GM13976 (cell line): ENCODE measurements around the gene GALNT18.

Experiments used
- DNase-seq: peaks from one replicate; pipeline ENCODE4 v3.0.0; 2012; ENCODE audit warnings: low spot score
- in situ Hi-C: fragments of 300-500 bp; cut with MboI; formaldehyde crosslinking; loops from one replicate; pipeline ENCODE4 v1.12.0; 2022; ENCODE audit warnings: low sequenced_read_pairs, mixed read lengths, inconsistent platforms; ENCODE audit not compliant: unreplicated experiment
- TF ChIP-seq, protein P1 (sequence below): IDR thresholded peaks from 2 replicates; pipeline ENCODE4 v1.5.1; 2012; ENCODE audit warnings: borderline replicate concordance, mild to moderate bottlenecking; ENCODE audit not compliant: insufficient read depth; ENCODE audit errors: extremely low read depth, missing control alignments, control extremely low read depth

The GALNT18 gene

DNA sequence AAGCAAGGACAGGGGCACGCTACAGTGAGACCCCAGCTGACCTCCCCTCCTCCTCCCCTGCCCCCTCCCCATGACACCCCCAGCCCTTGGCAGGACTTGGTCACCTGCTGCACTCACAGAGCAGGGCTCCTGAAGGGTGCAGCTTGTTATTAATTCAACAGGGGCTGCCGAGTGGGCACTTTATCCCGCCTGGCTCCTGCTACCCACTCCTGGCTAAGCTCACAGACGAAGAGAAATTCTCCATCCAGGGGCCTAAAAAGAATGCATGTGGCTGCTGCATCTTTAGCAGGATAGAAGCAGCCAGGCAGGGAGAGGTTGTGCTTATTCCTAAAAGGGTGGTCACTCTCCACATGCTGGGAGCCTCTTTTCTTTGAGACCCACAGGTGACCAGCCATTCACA lies 40.3 kb downstream of the GALNT18 start:
- TF ChIP-seq, protein P1, sequence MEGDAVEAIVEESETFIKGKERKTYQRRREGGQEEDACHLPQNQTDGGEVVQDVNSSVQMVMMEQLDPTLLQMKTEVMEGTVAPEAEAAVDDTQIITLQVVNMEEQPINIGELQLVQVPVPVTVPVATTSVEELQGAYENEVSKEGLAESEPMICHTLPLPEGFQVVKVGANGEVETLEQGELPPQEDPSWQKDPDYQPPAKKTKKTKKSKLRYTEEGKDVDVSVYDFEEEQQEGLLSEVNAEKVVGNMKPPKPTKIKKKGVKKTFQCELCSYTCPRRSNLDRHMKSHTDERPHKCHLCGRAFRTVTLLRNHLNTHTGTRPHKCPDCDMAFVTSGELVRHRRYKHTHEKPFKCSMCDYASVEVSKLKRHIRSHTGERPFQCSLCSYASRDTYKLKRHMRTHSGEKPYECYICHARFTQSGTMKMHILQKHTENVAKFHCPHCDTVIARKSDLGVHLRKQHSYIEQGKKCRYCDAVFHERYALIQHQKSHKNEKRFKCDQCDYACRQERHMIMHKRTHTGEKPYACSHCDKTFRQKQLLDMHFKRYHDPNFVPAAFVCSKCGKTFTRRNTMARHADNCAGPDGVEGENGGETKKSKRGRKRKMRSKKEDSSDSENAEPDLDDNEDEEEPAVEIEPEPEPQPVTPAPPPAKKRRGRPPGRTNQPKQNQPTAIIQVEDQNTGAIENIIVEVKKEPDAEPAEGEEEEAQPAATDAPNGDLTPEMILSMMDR, result no peak
- in situ Hi-C loops, result no loop called here
- no peak for DNase-seq

- TF ChIP-seq, protein P1, result no peak
- in situ Hi-C loops, result no loop called here
- DNase-seq, result no peak
These were observed 40.9 kb downstream of the GALNT18 start for GRCh38 chr11:11580841-11581411.

- in situ Hi-C loops, result no loop called here
- no peak for DNase-seq
- TF ChIP-seq, protein P1, result no peak
These were observed 41.8 kb downstream of the GALNT18 start for GRCh38 chr11:11580012-11580411.

DNA sequence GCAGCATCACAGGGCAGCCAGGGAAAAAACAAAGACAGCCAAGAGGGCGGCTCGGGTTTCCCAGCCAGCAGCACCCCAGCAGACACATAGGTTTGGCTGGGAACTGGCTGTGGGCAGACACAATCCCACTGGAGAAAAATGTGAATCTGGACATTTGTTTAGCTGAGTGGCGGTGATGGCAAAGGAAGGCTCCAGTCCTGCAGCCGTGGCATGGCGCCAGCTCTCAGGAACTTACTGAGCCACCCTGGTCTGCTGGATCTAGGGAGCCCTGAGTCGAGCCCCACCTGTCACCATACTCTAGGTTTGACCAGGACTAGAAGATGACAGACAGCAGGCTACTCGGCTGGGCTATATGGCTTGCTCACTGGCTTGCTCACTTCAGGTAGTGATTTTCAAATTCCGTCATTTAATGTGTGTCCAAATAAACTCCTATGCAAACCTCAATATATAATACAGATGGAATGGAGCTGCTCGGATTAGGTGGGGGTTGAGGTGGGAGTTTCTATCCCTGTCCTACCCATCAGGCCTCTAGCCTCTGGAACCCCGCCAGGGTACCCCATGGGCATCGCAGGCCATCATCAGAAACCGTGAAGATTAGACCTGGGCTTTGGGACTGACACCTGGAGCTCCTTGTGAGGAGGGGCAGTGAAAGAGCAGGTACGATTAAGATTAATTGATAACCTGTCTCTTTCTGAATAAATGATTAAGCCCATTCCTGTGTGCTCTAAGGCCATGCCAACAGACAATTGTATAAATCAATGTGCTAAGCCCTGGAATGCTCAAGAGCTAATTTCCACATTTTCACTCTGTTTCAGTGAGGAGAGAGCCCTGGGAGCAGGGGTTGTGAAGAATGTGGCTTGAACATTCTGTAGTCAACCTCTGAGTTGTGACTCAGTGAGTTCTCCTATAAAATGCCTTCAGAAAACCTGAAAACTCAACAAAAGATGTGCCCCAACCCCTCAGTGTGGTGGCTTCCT lies 42.5 kb downstream of the GALNT18 start:
- in situ Hi-C loops, result no loop called here
- TF ChIP-seq, protein P1, result no peak
- no peak for DNase-seq

DNA sequence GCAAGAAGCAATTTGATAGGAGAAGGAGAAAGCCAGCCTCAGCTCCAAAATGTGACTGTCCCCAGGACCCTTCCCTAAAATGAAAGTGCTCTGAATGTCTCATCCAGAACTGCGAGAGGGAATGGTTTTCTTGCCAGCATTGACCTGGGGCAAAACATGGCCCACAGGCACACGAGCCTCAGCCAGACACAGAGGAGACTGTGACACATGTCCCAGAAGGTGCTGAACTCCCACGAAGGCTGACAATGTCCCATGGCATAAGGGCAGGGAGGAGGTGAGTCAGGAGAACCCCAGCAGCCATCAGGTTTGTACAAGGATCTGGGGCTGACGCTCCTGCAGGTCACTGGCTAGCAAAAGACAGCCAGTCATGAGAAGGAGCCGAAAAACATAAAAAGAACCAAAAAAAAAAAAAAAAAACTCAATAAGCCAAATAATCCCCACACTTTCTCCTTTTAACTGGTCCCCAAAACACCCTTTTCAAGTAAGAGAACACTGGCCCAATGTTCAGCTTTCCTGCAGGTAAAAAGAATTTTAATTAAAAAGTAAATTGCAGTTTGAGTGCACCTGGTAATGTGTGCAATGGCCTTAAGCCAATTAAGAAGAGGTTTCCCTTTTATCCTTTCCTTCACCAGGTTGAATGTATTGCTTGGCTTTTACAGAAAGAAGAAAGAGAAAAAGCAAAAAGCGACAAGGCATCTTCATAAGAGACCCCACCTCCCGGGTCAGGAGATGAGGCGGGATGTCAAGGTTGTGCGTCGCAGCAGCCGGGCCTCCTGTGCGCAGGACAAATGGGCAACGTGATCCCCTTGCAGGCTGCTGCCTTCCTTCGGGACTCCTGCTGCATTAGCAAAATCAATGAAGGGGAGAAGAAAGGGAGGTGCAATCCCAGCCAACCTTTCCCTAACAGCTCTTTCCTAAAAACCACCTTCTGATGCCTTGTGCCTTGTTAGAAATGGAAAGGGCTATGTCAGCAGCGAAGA lies 43.6 kb downstream of the GALNT18 start:
- TF ChIP-seq, protein P1, result no peak
- no peak for DNase-seq
- in situ Hi-C loops, result no loop called here
